Chondrocyte (in vitro differentiated cells): ENCODE data around the gene SDK2. TPM values are rescaled to one million over a fixed set of nuclear protein-coding genes. Genes with fewer than 3 reads are reported as not detected.

Experiments
- DNase-seq: peaks from one replicate; pipeline ENCODE4 v3.0.0; 2021; ENCODE audit warnings: mixed read lengths, low spot score
- H3K27ac Mint-ChIP-seq: one replicate; pipeline ENCODE4 v1.8.0; 2021; ENCODE audit warnings: mild to moderate bottlenecking, moderate library complexity, mixed read lengths; ENCODE audit not compliant: unreplicated experiment
- H3K27me3 Mint-ChIP-seq: 2 replicates; pipeline ENCODE4 v1.8.0; 2021; ENCODE audit warnings: low read depth, mixed read lengths
- H3K36me3 Mint-ChIP-seq: 2 replicates; pipeline ENCODE4 v1.8.0; 2021; ENCODE audit warnings: low read depth, mixed read lengths
- H3K4me1 Mint-ChIP-seq: 2 replicates; pipeline ENCODE4 v1.8.0; 2021; ENCODE audit warnings: low read depth, mild to moderate bottlenecking, mixed read lengths
- H3K4me3 Mint-ChIP-seq: one replicate; pipeline ENCODE4 v1.8.0; 2021; ENCODE audit warnings: mild to moderate bottlenecking, moderate library complexity, mixed read lengths; ENCODE audit not compliant: unreplicated experiment
- H3K9me3 Mint-ChIP-seq: 2 replicates; pipeline ENCODE4 v1.8.0; 2021; ENCODE audit warnings: low read depth, mixed read lengths
- CTCF ChIP-seq: fragments of 200-600 bp; sonication (generic); IDR thresholded peaks from 2 replicates; pipeline ENCODE4 v1.5.0; 2021; ENCODE audit warnings: antibody characterized with exemption, mild to moderate bottlenecking, moderate library complexity
- total RNA-seq: library from RNA; stranded (reverse); gene quantifications from 3 replicates; pipeline ENCODE4 v1.2.1, GENCODE V29; 2021

SDK2 gene
- total RNA-seq, 1 donor from 2014 or later: 15.8 TPM

GRCh38 chr17:73325527-73325842 lies 318.8 kb downstream of the SDK2 start:
- Mint-ChIP-seq H3K27me3 (peaks cover 4% of the 10 kb centered on the region), H3K27ac (no peak overlapping the region), H3K4me3 (no peak overlapping the region), H3K4me1 (peaks cover 14% of the 10 kb centered on the region), H3K36me3 (no peaks in the 10 kb centered on the region), H3K9me3 (peaks cover 4% of the 10 kb centered on the region)
- peak; percentile 47 for TF ChIP-seq CTCF
- no peak for DNase-seq

GRCh38 chr17:73324711-73325526 lies 319.3 kb downstream of the SDK2 start:
- Mint-ChIP-seq H3K27ac (no peak overlapping the region), H3K4me3 (no peak overlapping the region)

GRCh38 chr17:73324160-73324475 lies 320.1 kb downstream of the SDK2 start:
- Mint-ChIP-seq H3K9me3 (peaks cover 4% of the 10 kb centered on the region), H3K27me3 (peaks cover 4% of the 10 kb centered on the region), H3K27ac (no peak overlapping the region), H3K4me1 (peaks cover 16% of the 10 kb centered on the region), H3K36me3 (no peaks in the 10 kb centered on the region), H3K4me3 (no peak overlapping the region)
- no peak for TF ChIP-seq CTCF
- peak; percentile 68 for DNase-seq

More at GRCh38 chr17:73324711-73325526, 319.3 kb downstream of the SDK2 start:
- peaks cover 4% of the 10 kb centered on the region for H3K27me3 Mint-ChIP-seq
- H3K36me3 Mint-ChIP-seq: no peaks in the 10 kb centered on the region
- no peak for TF ChIP-seq CTCF
- DNase-seq: peak; percentile 48
- H3K4me1 Mint-ChIP-seq: peaks cover 16% of the 10 kb centered on the region
- peaks cover 4% of the 10 kb centered on the region for H3K9me3 Mint-ChIP-seq

DNA sequence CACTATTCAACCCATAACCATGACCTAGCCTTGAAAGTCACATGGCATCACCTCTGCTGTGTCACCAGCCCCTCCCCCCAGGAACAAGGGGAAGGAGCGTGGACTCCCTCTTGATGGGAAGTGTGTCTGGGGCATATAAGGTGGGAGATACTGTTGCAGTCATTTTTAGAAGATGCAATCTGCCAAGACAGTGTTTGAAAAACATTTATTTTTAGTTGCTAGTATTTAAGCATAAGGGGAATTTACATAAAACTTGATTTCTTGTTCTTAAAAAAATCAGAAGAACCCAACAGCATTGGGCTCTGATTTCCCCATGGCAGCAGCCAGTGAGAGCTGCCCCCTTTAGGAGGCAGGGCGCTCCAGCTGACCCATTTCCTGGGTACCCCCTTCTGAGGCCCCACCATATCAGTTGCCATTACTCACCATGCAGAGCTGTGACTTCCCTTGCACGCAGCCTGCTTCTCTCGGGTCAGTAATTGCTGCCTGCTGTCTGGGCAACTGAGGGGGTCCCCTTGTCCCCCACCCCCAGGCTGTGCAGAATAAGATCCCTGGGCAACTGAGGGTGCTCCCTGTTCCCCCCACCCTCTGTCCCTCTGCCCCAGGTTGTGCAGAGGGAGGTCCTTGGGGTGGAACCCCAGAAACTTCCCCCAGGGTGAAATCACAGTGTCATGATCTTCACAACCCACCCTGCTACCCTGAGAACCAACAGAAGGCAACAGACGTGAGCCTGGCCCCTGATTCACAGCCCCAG lies 320.7 kb downstream of the SDK2 start:
- Mint-ChIP-seq H3K36me3 (no peaks in the 10 kb centered on the region), H3K27me3 (peaks cover 4% of the 10 kb centered on the region), H3K4me1 (peaks cover 16% of the 10 kb centered on the region), H3K4me3 (no peak overlapping the region), H3K27ac (no peak overlapping the region), H3K9me3 (peaks cover 4% of the 10 kb centered on the region)
- DNase-seq: no peak
- TF ChIP-seq CTCF: no peak

DNA sequence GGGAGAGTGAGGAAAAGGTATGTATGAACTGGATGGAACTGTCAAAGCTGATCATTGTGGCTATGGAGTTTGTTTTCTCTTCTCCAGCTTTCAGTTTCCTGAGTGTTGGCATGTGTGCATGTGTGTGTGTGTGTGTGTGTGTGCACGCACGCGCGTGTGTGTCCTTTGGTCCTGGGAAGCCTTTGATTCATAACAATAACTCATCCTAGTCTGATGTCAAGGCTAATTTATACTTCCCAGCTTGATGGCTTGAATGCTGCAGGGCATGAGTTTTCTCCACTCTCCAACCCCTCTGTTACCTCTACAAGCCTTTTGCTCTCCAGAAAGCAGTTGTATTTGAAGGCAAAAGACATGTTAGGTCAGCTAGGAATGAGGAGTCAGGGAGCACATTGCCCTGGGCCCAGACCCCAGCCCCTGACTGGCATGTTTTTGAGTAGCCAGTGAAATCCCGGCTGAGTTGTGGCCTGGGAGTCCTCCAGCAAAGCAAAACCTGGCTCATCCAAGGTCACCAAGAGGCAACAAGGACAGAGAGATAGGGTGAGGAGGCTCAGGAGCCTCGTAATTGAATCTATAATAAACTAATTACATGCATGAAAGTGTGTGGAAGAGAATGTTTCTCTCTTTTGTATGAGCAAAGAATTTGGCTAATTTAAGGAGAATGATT lies 323.5 kb downstream of the SDK2 start:
- H3K27ac Mint-ChIP-seq: no peak overlapping the region
- peaks cover 30% of the 10 kb centered on the region for H3K4me1 Mint-ChIP-seq
- no peak for DNase-seq
- H3K4me3 Mint-ChIP-seq: no peak overlapping the region
- no peaks in the 10 kb centered on the region for H3K36me3 Mint-ChIP-seq
- peaks cover 4% of the 10 kb centered on the region for H3K27me3 Mint-ChIP-seq
- H3K9me3 Mint-ChIP-seq: peaks cover 4% of the 10 kb centered on the region
- TF ChIP-seq CTCF: no peak
